Measurements from ENCODE around the gene ADGRD2. TPM values are rescaled to one million over a fixed set of nuclear protein-coding genes. Genes with fewer than 3 reads are reported as not detected.

The ADGRD2 gene
- total RNA-seq, 1 donor from 2014 or later = not detected

DNA sequence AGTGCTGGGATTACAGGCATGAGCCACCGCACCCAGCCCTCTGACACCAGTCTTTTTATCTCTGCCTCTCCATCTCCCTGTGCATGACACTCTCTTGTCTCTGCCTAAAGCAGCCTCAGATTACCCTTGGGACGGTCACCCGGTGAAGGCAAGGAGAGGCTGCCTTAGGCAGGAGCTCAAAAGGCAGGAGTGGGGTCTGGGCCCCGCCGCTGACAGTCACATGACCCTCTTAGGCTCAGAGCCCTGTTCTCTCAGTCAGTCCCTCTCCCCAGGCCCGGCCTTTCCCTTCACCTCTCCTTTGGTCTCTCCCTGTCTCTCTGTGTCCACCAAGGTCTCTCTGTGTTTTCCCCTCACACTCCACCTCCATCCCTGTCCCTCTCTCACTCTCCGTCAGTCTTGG is 22.5 kb downstream of the ADGRD2 start:
- Histone ChIP-seq H3K9me3 (replicated peaks) (no peaks in the 10 kb centered on the region), H3K4me3 (no peak overlapping the region), H3K4me1 (peaks cover 5% of the 10 kb centered on the region), H3K27me3 (ENCODE audit: low read depth) (peaks cover 91% of the 10 kb centered on the region), H3K36me3 (no peaks in the 10 kb centered on the region), H3K27ac (replicated peaks) (no peak overlapping the region)
- no peak for DNase-seq
- TF ChIP-seq, protein P1, sequence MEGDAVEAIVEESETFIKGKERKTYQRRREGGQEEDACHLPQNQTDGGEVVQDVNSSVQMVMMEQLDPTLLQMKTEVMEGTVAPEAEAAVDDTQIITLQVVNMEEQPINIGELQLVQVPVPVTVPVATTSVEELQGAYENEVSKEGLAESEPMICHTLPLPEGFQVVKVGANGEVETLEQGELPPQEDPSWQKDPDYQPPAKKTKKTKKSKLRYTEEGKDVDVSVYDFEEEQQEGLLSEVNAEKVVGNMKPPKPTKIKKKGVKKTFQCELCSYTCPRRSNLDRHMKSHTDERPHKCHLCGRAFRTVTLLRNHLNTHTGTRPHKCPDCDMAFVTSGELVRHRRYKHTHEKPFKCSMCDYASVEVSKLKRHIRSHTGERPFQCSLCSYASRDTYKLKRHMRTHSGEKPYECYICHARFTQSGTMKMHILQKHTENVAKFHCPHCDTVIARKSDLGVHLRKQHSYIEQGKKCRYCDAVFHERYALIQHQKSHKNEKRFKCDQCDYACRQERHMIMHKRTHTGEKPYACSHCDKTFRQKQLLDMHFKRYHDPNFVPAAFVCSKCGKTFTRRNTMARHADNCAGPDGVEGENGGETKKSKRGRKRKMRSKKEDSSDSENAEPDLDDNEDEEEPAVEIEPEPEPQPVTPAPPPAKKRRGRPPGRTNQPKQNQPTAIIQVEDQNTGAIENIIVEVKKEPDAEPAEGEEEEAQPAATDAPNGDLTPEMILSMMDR (IDR thresholded peaks at IDR 0.05; ENCODE audit: borderline replicate concordance) = no peak
- intact Hi-C loops (cut with micrococcal nuclease) = no loop called here

DNA sequence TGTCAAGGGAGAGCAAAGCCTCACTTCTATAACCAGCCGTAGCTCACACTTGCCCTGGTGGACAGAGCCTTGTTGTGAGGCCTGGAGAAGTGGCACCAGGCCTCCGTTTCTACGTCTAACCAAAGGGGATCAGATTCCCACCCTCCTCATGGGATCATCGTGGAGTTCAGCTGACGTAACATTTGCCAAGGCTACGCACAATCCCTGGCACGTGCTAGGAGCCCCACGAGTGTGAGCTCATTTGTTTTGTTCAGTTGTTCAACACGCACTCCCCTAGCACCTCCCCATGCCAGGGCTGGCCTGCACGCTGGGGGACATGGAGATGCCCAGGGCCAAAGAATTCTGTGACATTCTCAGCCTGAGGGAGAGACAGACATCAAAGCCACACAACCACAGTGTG is 23.1 kb downstream of the ADGRD2 start:
- Histone ChIP-seq H3K4me1 (peaks cover 10% of the 10 kb centered on the region), H3K27ac (replicated peaks) (no peak overlapping the region), H3K36me3 (no peaks in the 10 kb centered on the region), H3K27me3 (ENCODE audit: low read depth) (peaks cover 91% of the 10 kb centered on the region), H3K9me3 (replicated peaks) (no peaks in the 10 kb centered on the region), H3K4me3 (no peak overlapping the region)
- TF ChIP-seq, protein P1 (IDR thresholded peaks at IDR 0.05; ENCODE audit: borderline replicate concordance) = no peak
- DNase-seq = no peak
- intact Hi-C loops (cut with micrococcal nuclease) = no loop called here

DNA sequence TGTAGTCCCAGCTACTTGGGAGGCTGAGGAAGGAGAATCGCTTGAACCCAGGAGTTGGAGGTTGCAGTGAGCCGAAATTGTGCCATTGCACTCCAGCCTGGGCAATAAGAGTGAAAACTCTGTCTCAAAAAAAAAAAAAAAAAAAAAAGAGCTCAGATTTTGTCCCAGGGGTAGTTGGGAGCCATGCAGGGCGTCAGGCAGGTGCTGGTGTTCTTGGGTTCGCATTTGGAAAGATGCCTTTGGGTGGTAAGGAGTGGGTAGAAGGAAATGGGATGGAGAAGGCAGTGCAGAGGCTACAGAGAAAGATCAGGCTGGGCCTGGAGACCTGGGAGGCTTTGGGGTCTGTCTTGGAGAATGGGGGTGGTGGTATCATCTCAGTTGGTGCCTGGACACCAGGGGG is 23.9 kb downstream of the ADGRD2 start:
- H3K9me3 ChIP-seq (replicated peaks) = no peaks in the 10 kb centered on the region
- no peak overlapping the region for H3K4me3 ChIP-seq
- peaks cover 11% of the 10 kb centered on the region for H3K4me1 ChIP-seq
- no peak for DNase-seq
- H3K27me3 ChIP-seq (ENCODE audit: low read depth) = peaks cover 94% of the 10 kb centered on the region
- no peaks in the 10 kb centered on the region for H3K36me3 ChIP-seq
- intact Hi-C loops (cut with micrococcal nuclease) = no loop called here
- TF ChIP-seq, protein P1 (IDR thresholded peaks at IDR 0.05; ENCODE audit: borderline replicate concordance) = no peak
- H3K27ac ChIP-seq (replicated peaks) = no peak overlapping the region

DNA sequence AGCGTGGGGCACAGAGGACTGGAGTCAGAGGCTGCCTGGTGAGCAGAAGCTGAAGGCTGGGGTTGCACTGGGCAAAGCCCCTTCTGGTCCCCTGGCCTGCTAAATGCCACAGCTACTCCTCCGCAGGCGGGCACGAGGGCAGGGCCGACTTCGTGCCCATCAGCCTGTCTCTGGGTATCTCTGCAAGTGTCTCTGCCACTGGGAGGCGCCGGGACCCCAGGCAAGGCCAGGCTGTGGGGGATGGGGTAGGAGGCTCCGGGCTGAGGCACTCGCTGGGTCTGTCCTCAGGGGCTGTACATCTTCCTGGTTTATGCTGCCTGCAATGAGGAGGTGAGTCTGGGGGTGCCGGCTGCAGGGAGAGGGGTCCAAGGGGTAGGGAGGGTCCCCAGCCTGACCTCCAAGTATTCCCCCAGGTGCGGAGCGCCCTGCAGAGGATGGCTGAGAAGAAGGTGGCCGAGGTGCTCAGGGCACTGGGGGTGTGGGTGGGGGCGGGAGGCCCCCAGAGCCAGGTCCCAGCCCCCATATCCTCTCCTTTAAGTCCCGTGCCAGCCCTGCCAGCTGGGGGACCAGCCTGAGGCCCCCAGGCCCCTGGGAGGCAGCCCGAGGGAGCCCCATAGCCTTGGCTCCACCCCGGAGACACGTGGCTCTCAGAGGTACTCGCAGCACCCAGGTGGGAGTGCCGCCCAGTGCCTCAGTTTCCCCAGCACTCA is 25.1 kb downstream of the ADGRD2 start:
- DNase-seq = no peak
- Histone ChIP-seq H3K4me3 (no peak overlapping the region), H3K27me3 (ENCODE audit: low read depth) (peaks cover 95% of the 10 kb centered on the region), H3K4me1 (peaks cover 11% of the 10 kb centered on the region), H3K9me3 (replicated peaks) (no peaks in the 10 kb centered on the region), H3K36me3 (no peaks in the 10 kb centered on the region), H3K27ac (replicated peaks) (no peak overlapping the region)
- intact Hi-C loops (cut with micrococcal nuclease) = no loop called here
- TF ChIP-seq, protein P1 (IDR thresholded peaks at IDR 0.05; ENCODE audit: borderline replicate concordance) = no peak

DNA sequence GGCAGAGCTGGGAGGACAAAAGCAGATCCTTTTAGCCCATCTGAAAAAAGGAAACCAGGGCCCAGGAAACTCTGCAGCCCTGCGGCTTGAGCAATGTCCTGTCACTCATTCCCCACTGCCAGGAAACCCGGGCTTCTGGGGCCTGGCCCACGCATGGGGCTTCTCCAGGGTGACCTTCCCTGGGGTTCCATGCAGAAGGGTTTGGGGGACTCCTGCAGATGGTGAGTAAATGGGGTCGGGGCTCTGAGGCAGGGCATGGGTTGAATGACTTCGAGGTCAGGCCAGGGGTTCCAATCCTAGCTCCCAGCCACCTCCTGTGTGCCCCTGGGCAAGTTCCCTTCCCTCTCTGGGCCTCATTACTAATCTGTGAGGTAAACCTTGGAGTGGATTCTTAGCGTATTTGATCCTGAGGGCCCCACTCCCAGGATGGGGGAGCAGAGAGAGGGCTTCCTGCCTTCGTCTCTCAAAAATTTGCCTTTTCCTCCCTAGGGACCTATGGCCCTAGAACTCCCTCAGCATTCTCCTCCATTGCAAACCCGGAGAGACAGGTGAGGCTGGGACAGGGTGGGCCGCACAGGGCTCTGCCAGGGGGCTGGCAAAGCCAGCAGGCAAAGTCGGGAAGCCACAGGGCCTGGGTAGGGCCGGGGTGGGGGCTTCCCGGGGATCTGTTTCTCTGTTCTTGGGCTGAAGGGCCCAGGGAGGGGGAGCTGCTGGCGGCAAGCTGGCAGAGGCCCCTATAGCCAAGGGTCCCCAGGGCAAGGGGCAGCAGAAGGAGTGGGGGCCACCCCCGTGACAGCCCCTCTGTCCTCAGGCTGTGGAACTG is 25.8 kb downstream of the ADGRD2 start:
- Histone ChIP-seq H3K4me3 (no peak overlapping the region), H3K27ac (replicated peaks) (no peak overlapping the region), H3K27me3 (ENCODE audit: low read depth) (peaks cover 95% of the 10 kb centered on the region), H3K36me3 (no peaks in the 10 kb centered on the region), H3K4me1 (peaks cover 11% of the 10 kb centered on the region), H3K9me3 (replicated peaks) (no peaks in the 10 kb centered on the region)
- intact Hi-C loops (cut with micrococcal nuclease) = no loop called here
- no peak for DNase-seq
- TF ChIP-seq, protein P1 (IDR thresholded peaks at IDR 0.05; ENCODE audit: borderline replicate concordance) = no peak
